ENCODE data around the gene NGRN.
"Not testable (repeated sequence)": the region's sequence is repeated elsewhere in the genome, so short reads cannot be mapped to it uniquely, and the experiment has no call there.

Gene NGRN

DNA sequence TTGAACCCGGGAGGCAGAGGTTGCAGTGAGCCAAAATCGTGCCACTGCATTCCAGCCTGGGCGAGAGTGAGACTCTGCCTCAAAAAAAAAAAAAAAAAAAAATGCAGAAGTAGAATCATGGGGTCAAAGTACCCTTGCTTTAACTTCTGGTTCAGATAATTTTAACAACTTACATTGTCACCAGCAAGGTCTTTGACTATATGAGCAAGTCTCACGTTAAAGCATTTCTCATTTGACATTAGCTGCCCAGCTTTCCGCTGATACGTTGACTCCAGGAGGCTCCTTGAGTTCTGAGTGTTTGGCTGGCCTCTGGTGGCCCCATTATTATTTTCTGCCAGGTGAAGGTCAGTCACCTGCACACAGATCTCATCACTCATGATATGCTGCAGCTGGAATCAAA lies 16.2 kb downstream of the NGRN start:
- not testable (repeated sequence) for DNase-seq (ENCODE audit: low read depth)

DNA sequence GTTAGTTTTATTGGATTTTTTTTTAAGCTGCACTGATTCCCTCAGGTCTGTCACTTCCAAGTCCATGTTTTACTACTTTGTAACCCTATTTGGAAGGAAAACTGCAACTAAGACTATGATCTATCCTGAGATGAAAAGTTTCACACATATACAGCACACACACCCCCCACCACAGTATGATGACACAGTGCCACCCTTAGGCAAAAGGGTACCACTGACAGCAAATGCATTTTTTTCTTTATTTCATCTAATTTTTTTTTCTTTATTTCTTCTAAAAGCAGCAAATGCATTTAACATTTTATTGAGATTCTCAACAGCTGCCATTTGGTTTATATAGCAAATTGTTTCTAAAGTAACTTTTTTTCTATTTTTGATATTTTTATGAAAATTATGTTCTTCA lies 21.2 kb downstream of the NGRN start:
- peak; percentile 39 for DNase-seq (ENCODE audit: low read depth)

DNA sequence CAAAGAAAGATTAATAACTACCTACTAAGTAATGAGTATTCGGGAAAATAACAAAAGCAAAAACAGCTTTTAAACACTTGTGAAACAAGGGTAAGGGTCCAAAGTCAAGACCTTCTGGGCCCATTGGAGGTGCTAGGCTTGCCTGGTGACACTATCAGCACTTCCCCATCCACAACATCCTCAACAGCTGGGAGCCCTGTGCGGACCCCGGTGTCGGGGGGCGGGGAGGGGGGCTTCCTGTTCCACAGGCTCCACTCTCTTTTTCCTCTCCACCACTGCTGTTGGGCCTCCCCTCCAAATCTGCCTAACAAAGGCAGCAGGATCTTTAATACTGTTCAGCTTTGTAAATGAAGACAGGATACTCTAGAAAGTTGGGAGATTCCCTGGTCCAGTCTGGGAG lies 21.6 kb downstream of the NGRN start:
- no peak for DNase-seq (ENCODE audit: low read depth)

GRCh38 chr15:90287946-90288345 lies 22.5 kb downstream of the NGRN start:
- no peak for DNase-seq (ENCODE audit: low read depth)

GRCh38 chr15:90291679-90292356 lies 26.3 kb downstream of the NGRN start:
- DNase-seq (ENCODE audit: low read depth): no peak

DNA sequence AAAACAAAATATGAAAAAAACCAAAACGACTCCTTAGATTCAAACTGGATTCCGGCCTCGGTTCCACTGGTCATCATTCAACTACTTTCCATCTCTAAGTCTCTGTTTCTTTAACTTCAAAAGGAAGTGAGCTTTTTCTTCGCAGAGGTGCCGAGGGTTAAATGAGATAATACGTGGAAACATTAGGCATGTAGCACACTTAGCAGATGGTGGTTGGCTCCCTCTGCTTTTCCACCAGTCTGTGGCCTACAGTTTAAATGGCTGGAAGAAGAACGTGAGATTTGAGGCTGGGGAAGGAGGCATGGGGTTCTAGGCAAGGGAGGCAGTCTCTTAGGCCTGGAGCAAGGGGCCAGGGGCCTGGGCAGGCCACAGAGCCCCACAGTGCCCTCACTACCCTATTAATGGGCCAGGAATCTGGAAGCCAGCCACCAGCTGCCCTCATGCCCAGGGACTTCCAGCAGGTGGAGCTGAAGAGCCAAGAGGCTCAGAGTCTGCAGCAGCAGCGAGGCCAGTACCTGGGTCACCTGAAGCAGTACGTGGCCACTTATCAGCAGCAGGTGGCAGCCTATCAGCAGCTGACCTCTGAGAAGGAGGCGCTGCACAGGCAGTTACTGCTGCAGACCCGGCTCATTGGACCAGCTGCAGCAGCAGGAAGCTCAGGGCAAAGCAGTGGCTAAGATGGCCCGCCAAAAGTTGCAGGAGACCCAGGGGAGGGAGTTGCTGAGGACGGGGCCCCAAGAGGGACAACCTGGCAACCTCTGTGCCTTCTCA lies 27.8 kb downstream of the NGRN start:
- DNase-seq (ENCODE audit: low read depth): peak; percentile 34

DNA sequence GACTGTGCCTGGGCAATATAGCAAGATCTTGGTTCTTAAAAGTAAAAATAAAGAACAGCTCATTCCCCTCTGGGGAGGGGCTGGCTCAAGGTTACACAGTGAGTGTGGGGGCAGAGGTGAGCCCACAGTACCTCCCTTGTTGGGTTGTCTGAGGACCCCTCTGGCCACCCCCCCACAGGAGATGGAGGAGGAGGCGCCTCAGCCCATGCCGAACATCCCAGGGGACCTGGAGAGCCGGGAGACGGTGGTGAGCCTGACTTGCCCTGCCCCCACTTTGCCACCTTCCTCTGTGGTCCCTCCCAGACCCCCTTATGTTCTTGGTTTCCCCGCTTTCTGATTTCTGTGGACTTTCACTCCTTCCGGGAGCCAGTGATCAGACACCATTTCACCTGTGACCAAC lies 28.7 kb downstream of the NGRN start:
- no peak for DNase-seq (ENCODE audit: low read depth)

DNA sequence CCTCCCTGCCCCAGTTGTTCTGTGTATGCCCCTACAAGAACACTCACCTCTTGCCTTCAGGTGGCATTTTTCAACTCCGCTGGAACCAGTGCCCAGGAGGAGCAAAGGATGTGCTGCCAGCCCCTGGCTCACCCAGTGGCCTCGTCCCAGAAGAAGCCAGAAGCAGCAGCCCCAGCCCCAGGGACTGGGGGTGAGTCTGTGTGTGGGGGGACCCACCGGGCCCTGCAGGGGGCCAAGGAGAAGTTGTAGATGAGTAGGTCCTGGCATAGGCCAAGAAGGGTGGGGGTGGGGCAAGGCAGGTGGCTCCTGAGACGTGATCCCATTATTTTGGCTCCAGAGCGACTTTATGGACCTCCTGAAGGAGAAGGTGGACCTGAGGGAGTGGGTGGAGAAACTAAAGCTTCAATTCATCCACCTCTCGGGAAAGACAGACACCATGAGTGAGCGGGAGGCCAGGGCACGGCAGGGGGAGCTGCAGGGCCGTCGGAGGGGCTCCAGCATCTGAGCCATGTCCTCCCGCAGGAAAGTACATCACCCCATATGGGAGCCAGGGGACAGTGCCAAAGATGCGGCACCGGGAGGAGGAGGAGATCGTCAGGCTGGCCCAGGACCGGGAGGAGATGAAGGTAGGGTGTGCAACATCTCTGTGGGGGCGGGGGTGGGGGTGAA lies 29.3 kb downstream of the NGRN start:
- no peak for DNase-seq (ENCODE audit: low read depth)

- no peak for DNase-seq (ENCODE audit: low read depth)
These were observed 29.8 kb downstream of the NGRN start for GRCh38 chr15:90295270-90295648.

DNA sequence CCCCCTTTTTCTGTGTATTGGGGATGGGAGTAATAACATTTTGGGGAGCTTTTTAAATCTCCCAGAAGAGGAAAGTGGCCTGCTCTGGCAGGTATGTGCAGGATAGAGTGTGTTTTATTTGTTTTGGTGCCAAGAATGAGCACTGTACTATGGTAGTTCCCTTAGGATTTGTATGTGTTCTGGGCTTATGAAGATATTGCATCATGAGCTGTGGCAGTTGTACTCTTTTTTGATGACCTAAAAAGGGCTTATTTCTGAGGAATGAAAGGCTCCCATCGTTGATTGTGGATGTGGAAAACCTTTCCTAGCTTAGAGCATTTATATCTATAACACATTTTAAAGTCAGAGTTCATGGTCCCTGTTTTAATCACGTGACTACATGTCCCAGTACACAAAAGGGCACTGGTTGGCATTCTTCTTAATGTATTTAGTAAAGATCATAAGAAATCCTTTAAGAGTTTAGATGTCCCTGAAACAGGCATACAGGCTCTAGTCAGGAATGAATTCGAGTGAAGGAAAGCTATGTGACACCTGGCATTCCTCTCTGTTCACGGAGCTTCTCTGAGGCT lies 30.9 kb downstream of the NGRN start:
- not testable (repeated sequence) for DNase-seq (ENCODE audit: low read depth)

DNA sequence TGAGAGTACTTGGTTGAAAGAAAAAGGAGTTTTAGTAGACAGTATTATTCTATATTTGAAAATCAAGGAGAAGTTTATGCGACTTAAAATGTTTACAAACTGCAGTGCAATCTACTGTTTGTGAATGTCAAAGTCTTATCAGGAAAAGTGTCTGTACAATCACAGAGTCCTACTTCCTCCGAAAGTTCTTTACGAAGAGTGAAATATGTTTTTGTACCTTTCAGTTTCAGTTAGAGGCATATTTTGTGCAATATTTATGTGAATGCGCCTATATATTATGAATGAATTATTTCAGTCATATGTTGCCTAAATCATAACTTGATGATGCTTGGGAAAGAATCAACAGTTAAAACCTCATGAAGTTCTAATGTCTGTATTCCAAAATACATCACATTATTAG lies 31.5 kb downstream of the NGRN start:
- no peak for DNase-seq (ENCODE audit: low read depth)

DNA sequence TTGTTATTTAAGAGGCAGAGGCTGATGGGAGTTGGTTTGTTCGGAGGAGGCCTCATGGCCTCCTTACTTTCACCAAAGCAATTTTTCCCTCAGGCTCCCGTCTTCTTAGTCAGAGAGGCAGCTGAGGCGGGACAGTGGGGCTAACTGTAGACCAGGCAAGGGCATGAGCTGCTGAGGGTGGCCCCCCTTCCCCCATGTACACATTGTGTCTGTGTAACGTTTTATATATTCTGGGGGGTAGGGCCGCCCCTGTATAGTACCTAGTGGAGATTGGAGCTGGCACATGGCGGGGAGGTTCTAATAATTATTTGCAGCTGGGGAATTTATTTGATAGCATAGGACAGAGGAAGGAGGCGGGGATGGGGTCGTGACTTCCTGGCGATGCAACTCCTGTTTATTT lies 35.1 kb downstream of the NGRN start:
- DNase-seq (ENCODE audit: low read depth): no peak

DNA sequence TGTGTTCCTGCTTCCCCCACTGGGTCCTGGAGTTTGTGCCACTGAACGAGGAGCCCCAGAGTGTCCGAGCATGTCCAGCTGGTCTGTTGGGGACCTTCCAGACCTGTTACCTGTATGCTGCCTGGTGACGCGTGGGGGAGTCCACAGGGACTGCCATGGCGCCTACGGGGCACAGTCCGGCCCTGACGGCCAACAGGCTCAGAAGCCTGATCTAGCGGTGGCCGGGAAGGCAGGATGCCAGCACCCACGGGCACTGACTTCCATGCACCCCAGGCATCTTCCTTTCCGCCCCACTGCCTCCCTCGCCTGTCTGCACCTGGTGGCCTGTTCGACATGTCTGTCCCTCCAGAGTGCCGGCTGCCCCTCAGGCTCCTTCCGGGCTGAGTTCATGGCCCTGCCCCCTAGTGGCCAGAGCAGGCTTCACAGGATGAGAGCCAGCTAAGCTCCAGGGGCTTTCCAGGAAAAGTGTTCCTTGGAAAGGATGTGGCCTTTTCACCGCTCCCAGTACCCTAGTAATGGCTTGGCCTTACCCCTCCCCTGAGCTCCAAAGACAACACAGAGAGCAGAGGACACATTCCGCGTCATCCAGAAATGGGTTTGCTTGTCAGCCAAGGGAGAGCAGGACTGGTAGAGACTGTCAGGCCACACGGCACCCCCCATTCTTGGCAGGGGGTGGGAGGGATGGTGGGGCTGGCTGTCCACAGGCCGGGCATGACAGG lies 35.7 kb downstream of the NGRN start:
- DNase-seq (ENCODE audit: low read depth): peak; percentile 50

DNA sequence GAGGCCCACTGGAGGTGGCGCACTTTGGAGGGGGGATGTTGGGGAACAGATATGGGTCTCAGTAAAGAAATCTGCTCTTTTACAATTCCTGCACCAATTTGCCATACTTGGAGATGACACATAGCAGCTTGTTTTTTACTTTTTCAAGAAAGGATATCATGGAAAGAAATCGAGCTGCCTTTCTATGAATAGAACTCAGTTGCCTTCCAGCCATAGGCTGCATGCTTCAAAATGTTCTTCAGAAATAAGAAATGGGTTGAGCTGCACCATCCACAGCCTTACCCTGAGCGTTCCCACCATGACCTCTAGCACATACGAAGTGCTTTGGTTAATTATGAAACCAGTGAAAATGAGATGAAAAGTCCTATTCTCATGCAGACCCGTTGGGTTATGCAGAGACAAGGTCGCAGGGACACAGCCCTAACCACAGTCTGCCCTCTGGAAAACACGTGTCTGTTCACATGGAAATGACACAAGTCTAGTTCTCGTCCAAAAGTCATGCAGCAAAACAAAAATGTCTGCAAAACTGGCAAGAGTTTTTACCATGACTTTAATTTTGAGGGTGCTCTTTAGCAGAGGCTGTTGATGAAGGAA lies 36.3 kb downstream of the NGRN start:
- DNase-seq (ENCODE audit: low read depth): no peak

GRCh38 chr15:90305355-90305754 lies 39.9 kb downstream of the NGRN start:
- not testable (repeated sequence) for DNase-seq (ENCODE audit: low read depth)

DNA sequence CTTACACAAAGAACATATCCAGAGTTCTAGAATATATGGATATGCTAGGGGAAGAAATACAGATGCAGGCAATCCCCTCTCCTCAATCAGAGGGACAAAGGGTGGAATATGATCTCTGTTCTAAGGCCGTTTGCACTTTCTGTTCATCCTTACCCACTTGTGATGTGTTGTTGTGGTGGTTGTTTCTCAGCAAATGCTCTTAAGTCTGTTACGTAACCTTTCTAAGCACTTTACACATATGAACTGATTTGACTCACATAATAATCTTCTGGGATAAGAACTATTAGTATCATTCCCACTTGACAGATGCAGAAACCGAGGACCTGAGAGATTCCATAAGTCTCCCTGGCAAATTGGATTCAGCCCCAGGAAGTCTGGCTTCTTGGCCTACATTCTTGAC lies 40.5 kb downstream of the NGRN start:
- DNase-seq (ENCODE audit: low read depth): peak; percentile 43

- no peak for DNase-seq (ENCODE audit: low read depth)
These were observed 41.1 kb downstream of the NGRN start for GRCh38 chr15:90306560-90306959.

- no peak for DNase-seq (ENCODE audit: low read depth)
These were observed 42.2 kb downstream of the NGRN start for GRCh38 chr15:90307661-90308060.

DNA sequence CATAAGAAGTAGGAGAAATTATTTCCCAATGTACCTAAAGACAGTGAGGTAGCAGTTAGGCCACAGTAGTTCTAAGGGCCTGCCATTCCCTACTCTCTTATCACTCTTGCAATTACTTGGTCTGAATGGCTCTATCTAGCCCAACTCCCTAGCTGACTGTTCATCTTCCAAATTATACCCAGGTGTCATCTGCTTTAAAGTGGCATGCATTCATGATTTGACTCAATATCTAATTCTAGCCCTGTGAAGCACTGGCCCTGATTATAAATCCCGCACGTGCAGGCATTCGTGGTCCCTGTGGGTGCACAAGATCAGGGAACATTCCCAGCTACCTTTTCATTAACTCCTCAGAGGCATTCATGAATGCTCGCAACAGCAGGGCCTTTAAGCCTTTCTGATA lies 43.5 kb downstream of the NGRN start:
- DNase-seq (ENCODE audit: low read depth): no peak

DNA sequence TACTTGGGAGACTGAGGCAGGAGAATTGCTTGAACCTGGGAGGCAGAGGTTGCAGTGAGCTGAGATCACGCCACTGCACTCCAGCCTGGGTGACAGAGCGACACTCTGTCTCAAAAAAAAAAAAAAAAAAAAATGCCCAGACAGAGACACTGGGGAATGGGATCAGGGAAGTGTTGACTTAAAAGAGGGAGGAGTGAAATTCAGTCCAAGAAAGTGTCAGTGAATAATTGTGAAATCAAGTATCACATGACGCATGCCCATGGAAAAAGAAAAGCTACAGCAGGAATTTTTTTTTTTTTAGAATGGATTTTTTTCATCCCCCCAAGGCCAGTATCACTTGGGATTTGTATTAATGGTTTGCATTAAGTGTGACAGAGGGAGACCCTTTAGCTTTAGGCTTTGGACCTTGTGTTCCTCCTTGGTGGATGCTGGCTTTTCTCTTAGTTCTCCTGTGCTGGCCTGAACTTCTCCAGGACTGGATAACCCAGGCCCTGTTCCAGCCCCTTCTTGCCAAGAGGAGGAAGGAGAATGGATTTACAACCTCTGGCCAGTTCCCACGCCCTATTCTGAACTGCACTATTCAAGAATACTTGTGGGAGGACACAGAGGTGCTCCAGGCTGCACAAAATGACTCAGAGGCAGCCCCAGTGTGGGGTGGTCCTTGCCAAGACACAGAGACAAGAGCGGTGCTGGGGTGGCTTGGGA lies 50.0 kb downstream of the NGRN start:
- DNase-seq (ENCODE audit: low read depth): peak; percentile 55

DNA sequence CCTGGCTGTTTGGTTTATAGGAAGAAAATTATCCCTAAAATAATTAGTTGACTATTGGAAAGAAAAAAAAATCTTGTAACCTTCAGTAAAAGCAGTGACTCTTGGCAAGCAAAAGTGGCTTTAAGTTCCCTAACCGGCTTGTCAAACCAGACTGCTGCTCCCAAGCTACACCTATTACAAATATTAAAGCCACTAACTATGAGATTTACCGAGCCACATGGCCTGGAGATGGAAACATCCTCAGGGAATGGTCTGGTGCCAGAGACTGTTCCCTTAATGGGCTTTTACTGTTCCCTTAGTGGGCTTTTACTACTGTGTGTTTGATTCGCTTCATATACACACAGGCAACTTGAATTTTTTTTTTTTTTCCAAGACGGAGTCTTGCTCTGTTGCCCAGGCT lies 50.7 kb downstream of the NGRN start:
- no peak for DNase-seq (ENCODE audit: low read depth)
